Measurements from ENCODE around the gene DCANP1. TPM values are rescaled to one million over a fixed set of nuclear protein-coding genes. Genes with fewer than 3 reads are reported as not detected.

DCANP1 gene
- total RNA-seq, 1 experiment from 2014 or later = not detected

GRCh38 chr5:135452321-135453030 lies 5.3 kb upstream of the DCANP1 start, which contains the start of gene TIFAB:
Gene TIFAB (minus strand): TSS chr5:135452351. CDS start chr5:135449939, 2,412 bp downstream.
- no peak within 1 kb of the TSS for H3K9ac ChIP-seq (ENCODE audit: low read length)
- POLR2A ChIA-PET = no interaction called here
- no peaks in the 10 kb centered on the region for H3K79me2 ChIP-seq (ENCODE audit: insufficient read depth, low read length)
- H3K4me3 ChIP-seq (replicated peaks in 1 of 2; ENCODE audit: low read depth in 1 of 2, low read length in 2 of 2) = no peak within 1 kb of the TSS
- RAD21 ChIA-PET (ENCODE audit: low non-redundant PET in 1 of 2, low total read pairs in 2 of 2, uncharacterized antibody in 2 of 2, unreplicated experiment in 2 of 2) = no interaction called here
- H4K20me1 ChIP-seq (ENCODE audit: insufficient read depth) = no peaks in the 10 kb centered on the region
- no peak for TF ChIP-seq YY1 (IDR thresholded peaks at IDR 0.05; ENCODE audit: extremely low read depth, insufficient replicate concordance, low read depth, low read length)
- TF ChIP-seq, protein P1, sequence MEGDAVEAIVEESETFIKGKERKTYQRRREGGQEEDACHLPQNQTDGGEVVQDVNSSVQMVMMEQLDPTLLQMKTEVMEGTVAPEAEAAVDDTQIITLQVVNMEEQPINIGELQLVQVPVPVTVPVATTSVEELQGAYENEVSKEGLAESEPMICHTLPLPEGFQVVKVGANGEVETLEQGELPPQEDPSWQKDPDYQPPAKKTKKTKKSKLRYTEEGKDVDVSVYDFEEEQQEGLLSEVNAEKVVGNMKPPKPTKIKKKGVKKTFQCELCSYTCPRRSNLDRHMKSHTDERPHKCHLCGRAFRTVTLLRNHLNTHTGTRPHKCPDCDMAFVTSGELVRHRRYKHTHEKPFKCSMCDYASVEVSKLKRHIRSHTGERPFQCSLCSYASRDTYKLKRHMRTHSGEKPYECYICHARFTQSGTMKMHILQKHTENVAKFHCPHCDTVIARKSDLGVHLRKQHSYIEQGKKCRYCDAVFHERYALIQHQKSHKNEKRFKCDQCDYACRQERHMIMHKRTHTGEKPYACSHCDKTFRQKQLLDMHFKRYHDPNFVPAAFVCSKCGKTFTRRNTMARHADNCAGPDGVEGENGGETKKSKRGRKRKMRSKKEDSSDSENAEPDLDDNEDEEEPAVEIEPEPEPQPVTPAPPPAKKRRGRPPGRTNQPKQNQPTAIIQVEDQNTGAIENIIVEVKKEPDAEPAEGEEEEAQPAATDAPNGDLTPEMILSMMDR (IDR thresholded peaks at IDR 0.05 in 2 of 3, conservative IDR thresholded peaks at IDR 0.05 in 1 of 3; ENCODE audit: borderline replicate concordance in 1 of 3, insufficient read depth in 1 of 3, low read depth in 2 of 3, low read length in 2 of 3) = no peak
- no peak for TF ChIP-seq SP1 (IDR thresholded peaks at IDR 0.05; ENCODE audit: low read depth)
- no peak for TF ChIP-seq FOSL1 (IDR thresholded peaks at IDR 0.05; ENCODE audit: low read depth)
- no peak for TF ChIP-seq CBX3 (IDR thresholded peaks at IDR 0.05; ENCODE audit: low read depth)
- TF ChIP-seq, protein P2, sequence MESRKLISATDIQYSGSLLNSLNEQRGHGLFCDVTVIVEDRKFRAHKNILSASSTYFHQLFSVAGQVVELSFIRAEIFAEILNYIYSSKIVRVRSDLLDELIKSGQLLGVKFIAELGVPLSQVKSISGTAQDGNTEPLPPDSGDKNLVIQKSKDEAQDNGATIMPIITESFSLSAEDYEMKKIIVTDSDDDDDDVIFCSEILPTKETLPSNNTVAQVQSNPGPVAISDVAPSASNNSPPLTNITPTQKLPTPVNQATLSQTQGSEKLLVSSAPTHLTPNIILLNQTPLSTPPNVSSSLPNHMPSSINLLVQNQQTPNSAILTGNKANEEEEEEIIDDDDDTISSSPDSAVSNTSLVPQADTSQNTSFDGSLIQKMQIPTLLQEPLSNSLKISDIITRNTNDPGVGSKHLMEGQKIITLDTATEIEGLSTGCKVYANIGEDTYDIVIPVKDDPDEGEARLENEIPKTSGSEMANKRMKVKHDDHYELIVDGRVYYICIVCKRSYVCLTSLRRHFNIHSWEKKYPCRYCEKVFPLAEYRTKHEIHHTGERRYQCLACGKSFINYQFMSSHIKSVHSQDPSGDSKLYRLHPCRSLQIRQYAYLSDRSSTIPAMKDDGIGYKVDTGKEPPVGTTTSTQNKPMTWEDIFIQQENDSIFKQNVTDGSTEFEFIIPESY (IDR thresholded peaks at IDR 0.05; ENCODE audit: extremely low read depth, insufficient replicate concordance, low read length) = no peak
- TF ChIP-seq EGR1 (IDR thresholded peaks at IDR 0.05; ENCODE audit: low read depth) = no peak
- no peak for TF ChIP-seq ZNF274 (IDR thresholded peaks at IDR 0.05; ENCODE audit: low read depth, low read length)
- TF ChIP-seq, protein P3, sequence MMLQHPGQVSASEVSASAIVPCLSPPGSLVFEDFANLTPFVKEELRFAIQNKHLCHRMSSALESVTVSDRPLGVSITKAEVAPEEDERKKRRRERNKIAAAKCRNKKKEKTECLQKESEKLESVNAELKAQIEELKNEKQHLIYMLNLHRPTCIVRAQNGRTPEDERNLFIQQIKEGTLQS (IDR thresholded peaks at IDR 0.05) = no peak
- no peak for TF ChIP-seq EZH2phosphoT487 (IDR thresholded peaks at IDR 0.05; ENCODE audit: borderline replicate concordance)
- no peak for TF ChIP-seq SRF (IDR thresholded peaks at IDR 0.05; ENCODE audit: low read depth)
- no peak for TF ChIP-seq SIN3A (IDR thresholded peaks at IDR 0.05; ENCODE audit: low read depth)
- TF ChIP-seq POLR2A (IDR thresholded peaks at IDR 0.05; ENCODE audit: borderline replicate concordance, extremely low read depth, insufficient read depth, insufficient read length) = no peak
- TF ChIP-seq ZFX (IDR thresholded peaks at IDR 0.05) = no peak
- no peak for TF ChIP-seq JUND (IDR thresholded peaks at IDR 0.05)
- TF ChIP-seq, protein P4, sequence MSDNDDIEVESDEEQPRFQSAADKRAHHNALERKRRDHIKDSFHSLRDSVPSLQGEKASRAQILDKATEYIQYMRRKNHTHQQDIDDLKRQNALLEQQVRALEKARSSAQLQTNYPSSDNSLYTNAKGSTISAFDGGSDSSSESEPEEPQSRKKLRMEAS (IDR thresholded peaks at IDR 0.05) = no peak
- no peak for TF ChIP-seq POLR2AphosphoS5 (IDR thresholded peaks at IDR 0.05; ENCODE audit: low read depth, low read length)
- TF ChIP-seq, protein P5, sequence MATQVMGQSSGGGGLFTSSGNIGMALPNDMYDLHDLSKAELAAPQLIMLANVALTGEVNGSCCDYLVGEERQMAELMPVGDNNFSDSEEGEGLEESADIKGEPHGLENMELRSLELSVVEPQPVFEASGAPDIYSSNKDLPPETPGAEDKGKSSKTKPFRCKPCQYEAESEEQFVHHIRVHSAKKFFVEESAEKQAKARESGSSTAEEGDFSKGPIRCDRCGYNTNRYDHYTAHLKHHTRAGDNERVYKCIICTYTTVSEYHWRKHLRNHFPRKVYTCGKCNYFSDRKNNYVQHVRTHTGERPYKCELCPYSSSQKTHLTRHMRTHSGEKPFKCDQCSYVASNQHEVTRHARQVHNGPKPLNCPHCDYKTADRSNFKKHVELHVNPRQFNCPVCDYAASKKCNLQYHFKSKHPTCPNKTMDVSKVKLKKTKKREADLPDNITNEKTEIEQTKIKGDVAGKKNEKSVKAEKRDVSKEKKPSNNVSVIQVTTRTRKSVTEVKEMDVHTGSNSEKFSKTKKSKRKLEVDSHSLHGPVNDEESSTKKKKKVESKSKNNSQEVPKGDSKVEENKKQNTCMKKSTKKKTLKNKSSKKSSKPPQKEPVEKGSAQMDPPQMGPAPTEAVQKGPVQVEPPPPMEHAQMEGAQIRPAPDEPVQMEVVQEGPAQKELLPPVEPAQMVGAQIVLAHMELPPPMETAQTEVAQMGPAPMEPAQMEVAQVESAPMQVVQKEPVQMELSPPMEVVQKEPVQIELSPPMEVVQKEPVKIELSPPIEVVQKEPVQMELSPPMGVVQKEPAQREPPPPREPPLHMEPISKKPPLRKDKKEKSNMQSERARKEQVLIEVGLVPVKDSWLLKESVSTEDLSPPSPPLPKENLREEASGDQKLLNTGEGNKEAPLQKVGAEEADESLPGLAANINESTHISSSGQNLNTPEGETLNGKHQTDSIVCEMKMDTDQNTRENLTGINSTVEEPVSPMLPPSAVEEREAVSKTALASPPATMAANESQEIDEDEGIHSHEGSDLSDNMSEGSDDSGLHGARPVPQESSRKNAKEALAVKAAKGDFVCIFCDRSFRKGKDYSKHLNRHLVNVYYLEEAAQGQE (IDR thresholded peaks at IDR 0.05; ENCODE audit: low read depth) = no peak
- H3K27ac ChIP-seq (ENCODE audit: low read depth, low read length) = no peak within 1 kb of the TSS
- no peaks in the 10 kb centered on the region; the same call in 1 of the 2 replicates for H3K27me3 ChIP-seq (ENCODE audit: insufficient read depth, low read length)
- H3K4me2 ChIP-seq (ENCODE audit: low read length) = no peak within 1 kb of the TSS
- CTCF ChIA-PET = no interaction called here
- intact Hi-C loops (cut with micrococcal nuclease) = loop anchor here (10.0 kb wide), 1 partner anchor 602 kb away; no protein-coding TSS in a partner anchor
- H3K36me3 ChIP-seq (ENCODE audit: control insufficient read depth in 1 of 2, insufficient read depth in 2 of 2, low read length in 2 of 2) = no peaks in the 10 kb centered on the region
- DNase-seq (ENCODE audit: low read depth, low spot score) (no peak), ATAC-seq (no peak)
- peaks cover 3 to 19% of the 10 kb centered on the region in 2 experiments for H3K4me1 ChIP-seq (ENCODE audit: control insufficient read depth in 1 of 2, insufficient read depth in 2 of 2, low read length in 2 of 2)
- H2AFZ ChIP-seq (ENCODE audit: low read depth, low read length, poor library complexity, severe bottlenecking) = no peak within 1 kb of the TSS
- H3K9me3 ChIP-seq (ENCODE audit: control insufficient read depth in 1 of 2, insufficient read depth in 1 of 2, low read depth in 1 of 2, low read length in 2 of 2) = no peaks in the 10 kb centered on the region
- no TSS peak for BruUV-seq (replicated peaks)
- no peaks in the 10 kb centered on the region; the same call in 1 of the 2 replicates for H3K9me2 ChIP-seq (ENCODE audit: insufficient read depth)
